Effector memory CD8-positive, alpha-beta T cell (primary cell): Measurements from ENCODE around the gene TRMT6.

Experiments used
- ATAC-seq: fragments of 150-1000 bp; cut with Tn5 transposase; replicated peaks from 2 replicates; pipeline ENCODE4 v1.10.0; 2021; ENCODE audit warnings: mild to moderate bottlenecking, moderate library complexity
- DNase-seq, 3 experiments: peaks; one replicate each; pipeline ENCODE4 v3.0.0; 2021
- H3K27ac Mint-ChIP-seq, 2 donors: one replicate each; pipeline ENCODE4 v1.8.0; 2022; ENCODE audit warnings: mild to moderate bottlenecking in 2 of 2, mixed read lengths in 2 of 2, moderate library complexity in 2 of 2
- H3K27me3 Mint-ChIP-seq, 2 donors: one replicate each; pipeline ENCODE4 v1.8.0; 2022; ENCODE audit warnings: mixed read lengths in 2 of 2
- H3K36me3 Mint-ChIP-seq: one replicate; pipeline ENCODE4 v1.8.0; 2022; ENCODE audit warnings: mild to moderate bottlenecking, moderate library complexity, mixed read lengths; ENCODE audit not compliant: insufficient read depth
- H3K4me1 Mint-ChIP-seq, 2 donors: one replicate each; pipeline ENCODE4 v1.8.0; 2022; ENCODE audit warnings: low read depth in 2 of 2, mixed read lengths in 2 of 2
- H3K4me3 Mint-ChIP-seq, 2 donors: one replicate each; pipeline ENCODE4 v1.8.0; 2022; ENCODE audit warnings: mild to moderate bottlenecking in 2 of 2, mixed read lengths in 2 of 2, moderate library complexity in 2 of 2
- H3K9me3 Mint-ChIP-seq, 2 donors: one replicate each; pipeline ENCODE4 v1.8.0; 2022; ENCODE audit warnings: mixed read lengths in 2 of 2
- total RNA-seq, 9 experiments: gene quantifications; one replicate each; lab custom pipeline; 2026; lab: John Stamatoyannopoulos, UW

TRMT6 gene
- 21.5 to 85.3 (median 47.4) reads per million in 9 experiments for total RNA-seq

- Mint-ChIP-seq H3K27ac (peak within 1 kb of the TSS; percentile 93 to 94), H3K36me3 (peaks cover 38% of the 10 kb centered on the region), H3K27me3 (no peaks in the 10 kb centered on the region), H3K4me3 (peak within 1 kb of the TSS; percentile 83 to 89), H3K9me3 (no peaks in the 10 kb centered on the region), H3K4me1 (peaks cover 22 to 28% of the 10 kb centered on the region in 2 donors)
- DNase-seq: peak; percentile 94 to 97 (median 94)
- ATAC-seq: peak; percentile 94
Observed at GRCh38 chr20:5950271-5951031, at the start of gene TRMT6, which contains the start of gene MCM8. TRMT6 (minus strand) TSS chr20:5950533; CDS start chr20:5950405, 128 bp downstream. MCM8 (plus strand) TSS chr20:5950652; CDS start chr20:5952016, 1,364 bp downstream.

- no peaks in the 10 kb centered on the region for H3K36me3 Mint-ChIP-seq
- no peak for DNase-seq
Observed at GRCh38 chr20:5999783-6000182, 49.5 kb upstream of the TRMT6 start.

GRCh38 chr20:5996765-5997164, 46.4 kb upstream of the TRMT6 start:
- DNase-seq: peak; percentile 57 to 63 (median 60)
- ATAC-seq: peak; percentile 99
- Mint-ChIP-seq H3K36me3 (peaks cover 9% of the 10 kb centered on the region), H3K27ac (peak overlapping the region; percentile 21 to 33), H3K4me1 (peaks cover 19 to 22% of the 10 kb centered on the region in 2 donors), H3K9me3 (no peaks in the 10 kb centered on the region), H3K27me3 (no peaks in the 10 kb centered on the region), H3K4me3 (peak overlapping the region; percentile 41 to 44)

More at GRCh38 chr20:5999783-6000182, 49.5 kb upstream of the TRMT6 start:
- Mint-ChIP-seq H3K4me1 (peaks cover 20 to 29% of the 10 kb centered on the region in 2 donors), H3K27me3 (no peaks in the 10 kb centered on the region), H3K27ac (no peak overlapping the region), H3K4me3 (no peak overlapping the region), H3K9me3 (no peaks in the 10 kb centered on the region)
- no peak for ATAC-seq

- H3K4me3 Mint-ChIP-seq: no peak overlapping the region
- peaks cover 11 to 16% of the 10 kb centered on the region in 2 donors for H3K4me1 Mint-ChIP-seq
- no peaks in the 10 kb centered on the region for H3K27me3 Mint-ChIP-seq
- H3K36me3 Mint-ChIP-seq: peaks cover 31% of the 10 kb centered on the region
- ATAC-seq (no peak), DNase-seq (no peak)
- H3K9me3 Mint-ChIP-seq: no peaks in the 10 kb centered on the region
- peak overlapping the region in 1 of 2 donors; percentile 55 for H3K27ac Mint-ChIP-seq
Observed at GRCh38 chr20:5991623-5992441, 41.5 kb upstream of the TRMT6 start.

GRCh38 chr20:5990946-5991345, 40.6 kb upstream of the TRMT6 start:
- ATAC-seq (no peak), DNase-seq (no peak)
- H3K27ac Mint-ChIP-seq: peak overlapping the region in 1 of 2 donors; percentile 55
- H3K4me3 Mint-ChIP-seq: no peak overlapping the region
- H3K36me3 Mint-ChIP-seq: peaks cover 31% of the 10 kb centered on the region
- no peaks in the 10 kb centered on the region for H3K27me3 Mint-ChIP-seq
- H3K9me3 Mint-ChIP-seq: no peaks in the 10 kb centered on the region
- H3K4me1 Mint-ChIP-seq: peaks cover 6 to 10% of the 10 kb centered on the region in 2 donors

GRCh38 chr20:5989539-5989938, 39.2 kb upstream of the TRMT6 start:
- H3K4me1 Mint-ChIP-seq: peaks cover 0 to 5% of the 10 kb centered on the region in 2 donors
- no peak overlapping the region for H3K4me3 Mint-ChIP-seq
- DNase-seq (no peak), ATAC-seq (no peak)
- no peaks in the 10 kb centered on the region for H3K9me3 Mint-ChIP-seq
- H3K27me3 Mint-ChIP-seq: no peaks in the 10 kb centered on the region
- H3K27ac Mint-ChIP-seq: peak overlapping the region in 1 of 2 donors; percentile 76
- peaks cover 30% of the 10 kb centered on the region for H3K36me3 Mint-ChIP-seq

- Mint-ChIP-seq H3K27me3 (no peaks in the 10 kb centered on the region), H3K9me3 (no peaks in the 10 kb centered on the region), H3K4me3 (no peak overlapping the region), H3K4me1 (peaks cover 0 to 5% of the 10 kb centered on the region in 2 donors), H3K27ac (no peak overlapping the region), H3K36me3 (peaks cover 31% of the 10 kb centered on the region)
- DNase-seq (no peak), ATAC-seq (no peak)
Observed at GRCh38 chr20:5987383-5987782, 37.0 kb upstream of the TRMT6 start.

- peak overlapping the region in 1 of 2 donors; percentile 10 for H3K27ac Mint-ChIP-seq
- H3K9me3 Mint-ChIP-seq: no peaks in the 10 kb centered on the region
- ATAC-seq: no peak
- H3K27me3 Mint-ChIP-seq: no peaks in the 10 kb centered on the region
- peaks cover 23% of the 10 kb centered on the region for H3K36me3 Mint-ChIP-seq
- H3K4me1 Mint-ChIP-seq: no peaks in the 10 kb centered on the region
- DNase-seq: no peak
- no peak overlapping the region for H3K4me3 Mint-ChIP-seq
Observed at GRCh38 chr20:5980720-5981538, 30.6 kb upstream of the TRMT6 start.

- H3K4me3 Mint-ChIP-seq: no peak overlapping the region
- H3K27ac Mint-ChIP-seq: no peak overlapping the region
- no peaks in the 10 kb centered on the region for H3K4me1 Mint-ChIP-seq
- no peak for DNase-seq
- no peaks in the 10 kb centered on the region for H3K9me3 Mint-ChIP-seq
- H3K36me3 Mint-ChIP-seq: peaks cover 23% of the 10 kb centered on the region
- no peaks in the 10 kb centered on the region for H3K27me3 Mint-ChIP-seq
- ATAC-seq: no peak
Observed at GRCh38 chr20:5979801-5980200, 29.5 kb upstream of the TRMT6 start.

- Mint-ChIP-seq H3K27ac (no peak overlapping the region), H3K36me3 (peaks cover 17% of the 10 kb centered on the region), H3K4me1 (no peaks in the 10 kb centered on the region), H3K27me3 (no peaks in the 10 kb centered on the region), H3K9me3 (no peaks in the 10 kb centered on the region), H3K4me3 (no peak overlapping the region)
- no peak for DNase-seq
- no peak for ATAC-seq
Observed at GRCh38 chr20:5977975-5978374, 27.6 kb upstream of the TRMT6 start.

GRCh38 chr20:5977223-5977622, 26.9 kb upstream of the TRMT6 start:
- no peak overlapping the region for H3K4me3 Mint-ChIP-seq
- H3K27ac Mint-ChIP-seq: no peak overlapping the region
- no peaks in the 10 kb centered on the region for H3K9me3 Mint-ChIP-seq
- DNase-seq (no peak), ATAC-seq (no peak)
- no peaks in the 10 kb centered on the region for H3K4me1 Mint-ChIP-seq
- peaks cover 17% of the 10 kb centered on the region for H3K36me3 Mint-ChIP-seq
- no peaks in the 10 kb centered on the region for H3K27me3 Mint-ChIP-seq

GRCh38 chr20:5975778-5976177, 25.4 kb upstream of the TRMT6 start:
- no peaks in the 10 kb centered on the region for H3K4me1 Mint-ChIP-seq
- H3K27me3 Mint-ChIP-seq: no peaks in the 10 kb centered on the region
- no peak overlapping the region for H3K4me3 Mint-ChIP-seq
- ATAC-seq (no peak), DNase-seq (no peak)
- no peaks in the 10 kb centered on the region for H3K9me3 Mint-ChIP-seq
- peaks cover 21% of the 10 kb centered on the region for H3K36me3 Mint-ChIP-seq
- no peak overlapping the region for H3K27ac Mint-ChIP-seq

GRCh38 chr20:5974531-5974930, 24.2 kb upstream of the TRMT6 start:
- DNase-seq (no peak), ATAC-seq (no peak)
- Mint-ChIP-seq H3K9me3 (no peaks in the 10 kb centered on the region), H3K27me3 (no peaks in the 10 kb centered on the region), H3K4me1 (no peaks in the 10 kb centered on the region), H3K4me3 (no peak overlapping the region), H3K27ac (no peak overlapping the region), H3K36me3 (peaks cover 21% of the 10 kb centered on the region)
